Endothelial cell of umbilical vein (primary cell): ENCODE results near the gene ADARB1.

ENCODE experiments used
- CTCF ChIP-seq, 2 donors: IDR thresholded peaks; 1 replicate in 1 of 2; 2 replicates in 1 of 2; pipeline ENCODE4 v1.5.1; 2011; ENCODE audit warnings: low read length in 2 of 2, mild to moderate bottlenecking in 2 of 2, moderate library complexity in 2 of 2, control low read depth in 1 of 2, inconsistent platforms in 1 of 2, low read depth in 1 of 2; ENCODE audit not compliant: insufficient read depth in 1 of 2; ENCODE audit errors: extremely low read depth in 1 of 2
- MAX ChIP-seq: IDR thresholded peaks from 2 replicates; pipeline ENCODE4 v1.6.1; 2011; ENCODE audit not compliant: insufficient read depth, insufficient read length

GRCh38 chr21:45183852-45184251 lies 109.5 kb downstream of the ADARB1 start:
- no peak for TF ChIP-seq CTCF (IDR thresholded peaks at IDR 0.05; ENCODE audit: extremely low read depth in 1 of 2, insufficient read depth in 1 of 2, low read depth in 1 of 2, low read length in 2 of 2)
- no peak for TF ChIP-seq MAX
